OCI-LY7 (cell line): ENCODE data around the gene CORO2B. TPM values are rescaled to one million over a fixed set of nuclear protein-coding genes. Genes with fewer than 3 reads are reported as not detected.

Source experiments
- BruUV-seq: library from RNA; stranded (reverse); fragments of 400-500 nt; replicated peaks from 2 replicates; lab custom pipeline; 2021; lab: Mats Ljungman, UMichigan
- CTCF ChIA-PET: fragments of 300-600 bp; sonication (Branson Sonifier 250); formaldehyde crosslinking; loops from one replicate; lab custom pipeline; 2022; ENCODE audit warnings: antibody characterized with exemption; ENCODE audit not compliant: unreplicated experiment; lab: Charles Lee
- POLR2A ChIA-PET: fragments of 300-600 bp; sonication (Branson Sonifier 250); formaldehyde crosslinking; loops from one replicate; lab custom pipeline; 2022; ENCODE audit warnings: antibody characterized with exemption; lab: Charles Lee
- DNase-seq: peaks from one replicate; pipeline ENCODE4 v3.0.0-alpha.2; 2015; ENCODE audit warnings: low spot score
- H2AFZ ChIP-seq: fragments of 200-600 bp; sonication (generic), shearing (Covaris generic); 2 replicates; pipeline ENCODE4 v1.6.1; 2014; ENCODE audit warnings: mild to moderate bottlenecking, antibody characterized with exemption, low read length, moderate library complexity
- H3K27ac ChIP-seq: fragments of 200-600 bp; sonication (generic); 2 replicates; pipeline ENCODE4 v1.5.1; 2014; ENCODE audit warnings: mixed run types, low read depth, mild to moderate bottlenecking, moderate library complexity, low read length, inconsistent platforms; ENCODE audit not compliant: poor library complexity, severe bottlenecking
- H3K36me3 ChIP-seq: fragments of 200-600 bp; sonication (generic); 2 replicates; pipeline ENCODE4 v1.6.1; 2014; ENCODE audit warnings: mild to moderate bottlenecking, antibody characterized with exemption, low read length, moderate library complexity, mixed read lengths; ENCODE audit not compliant: insufficient read depth
- H3K4me1 ChIP-seq: fragments of 200-600 bp; sonication (generic); 2 replicates; pipeline ENCODE4 v1.5.1; 2014; ENCODE audit warnings: mild to moderate bottlenecking, low read length; ENCODE audit not compliant: insufficient read depth, poor library complexity, severe bottlenecking
- H3K4me2 ChIP-seq: fragments of 200-600 bp; sonication (generic); 2 replicates; pipeline ENCODE4 v1.6.1; 2014; ENCODE audit warnings: mild to moderate bottlenecking, low read length
- H3K4me3 ChIP-seq: fragments of 200-600 bp; sonication (generic); 2 replicates; pipeline ENCODE4 v1.5.1; 2014; ENCODE audit warnings: mild to moderate bottlenecking, low read depth, low read length; ENCODE audit not compliant: poor library complexity, severe bottlenecking
- H3K79me2 ChIP-seq: fragments of 200-600 bp; sonication (generic); 2 replicates; pipeline ENCODE4 v1.6.1; 2016; ENCODE audit warnings: low read depth, mild to moderate bottlenecking, low read length, moderate library complexity, mixed read lengths; ENCODE audit not compliant: insufficient read depth
- H3K9me2 ChIP-seq: fragments of 200-600 bp; sonication (generic); 2 replicates; pipeline ENCODE4 v1.6.1; 2016; ENCODE audit warnings: mild to moderate bottlenecking, low read length, mixed read lengths; ENCODE audit not compliant: insufficient read depth
- H3K9me3 ChIP-seq: fragments of 200-600 bp; sonication (generic); 2 replicates; pipeline ENCODE4 v1.6.1; 2014; ENCODE audit warnings: mild to moderate bottlenecking, mixed run types, low read length, mixed read lengths
- H4K20me1 ChIP-seq: fragments of 200-600 bp; sonication (generic); 2 replicates; pipeline ENCODE4 v1.6.1; 2014; ENCODE audit warnings: mild to moderate bottlenecking, antibody characterized with exemption, low read length, moderate library complexity, mixed read lengths; ENCODE audit not compliant: insufficient read depth
- EZH2phosphoT487 ChIP-seq: fragments of 200-600 bp; sonication (generic); IDR thresholded peaks from 2 replicates; pipeline ENCODE4 v1.6.1; 2018; ENCODE audit warnings: low read depth, borderline replicate concordance, mild to moderate bottlenecking, mixed run types, antibody characterized with exemption, low read length, moderate library complexity, mixed read lengths
- intact Hi-C: fragments of 100-400 bp; cut with micrococcal nuclease; formaldehyde crosslinking; loops from one replicate; pipeline ENCODE4 v1.10.0; 2022; ENCODE audit not compliant: unreplicated experiment
- total RNA-seq, 2 experiments: library from RNA; depleted of rRNA in 1 of 2; stranded (reverse); fragments of >200 nt in 1 of 2; shearing (Covaris generic) in 1 of 2; gene quantifications; 2 replicates each; pipeline ENCODE4 v1.2.3, GENCODE V29; 2014 to 2022
- TF ChIP-seq, protein P1 (sequence below): fragments of 200-600 bp; sonication (generic); conservative IDR thresholded peaks from 2 replicates; pipeline ENCODE4 v1.5.1; 2014; ENCODE audit warnings: mild to moderate bottlenecking, antibody characterized with exemption, low read length, moderate library complexity, mixed read lengths

Gene CORO2B
- total RNA-seq, 2 experiments from 2014 or later: 7.4 to 12.5 TPM

DNA sequence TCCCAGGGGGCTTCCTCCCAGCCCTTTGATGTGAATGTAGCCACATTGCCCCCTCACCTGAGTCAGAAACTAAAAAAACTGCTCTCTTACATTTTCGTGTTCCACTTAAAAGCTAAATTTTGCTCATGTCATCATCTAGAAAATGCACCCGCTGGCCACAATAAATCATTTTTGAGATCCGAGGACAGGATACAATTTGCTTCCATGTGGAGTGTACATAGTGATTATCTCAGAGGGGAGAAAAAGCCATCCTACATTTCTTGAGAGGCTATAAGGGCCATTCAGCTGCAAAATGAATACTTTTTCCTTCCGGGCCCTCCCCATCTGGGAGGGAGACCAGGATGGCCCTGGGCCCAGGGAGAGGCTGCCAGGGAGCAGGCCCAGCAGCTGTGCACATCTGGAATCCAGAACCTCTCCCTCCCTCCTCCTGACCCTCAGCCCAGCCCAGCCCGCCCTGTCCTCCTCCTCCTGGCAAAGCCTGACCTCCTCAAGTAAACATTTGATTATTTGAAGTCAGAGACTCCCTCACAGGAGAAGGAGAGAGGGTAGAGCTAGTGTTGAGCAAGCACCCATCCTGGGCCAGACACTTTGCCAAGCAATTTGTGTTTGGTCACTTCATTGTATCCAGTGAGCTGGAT lies 59.1 kb downstream of the CORO2B start:
- H3K79me2 ChIP-seq: peaks cover 23% of the 10 kb centered on the region; the same call in 1 of the 2 replicates
- no peaks in the 10 kb centered on the region for H4K20me1 ChIP-seq
- H3K4me3 ChIP-seq: no peak overlapping the region
- intact Hi-C loops: no loop called here
- no peaks in the 10 kb centered on the region for H3K36me3 ChIP-seq
- CTCF ChIA-PET: interaction anchor here (0.6 to 0.9 kb wide), 2 partner anchors 35 to 36 kb away, joined by 3 to 4 read pairs; no protein-coding TSS in a partner anchor
- peak overlapping the region; percentile 97 for H3K27ac ChIP-seq
- no peaks in the 10 kb centered on the region for H3K9me2 ChIP-seq
- POLR2A ChIA-PET: interaction anchor here (0.5 to 2.6 kb wide), 8 partner anchors 9 to 1307 kb away, joined by 3 to 13 read pairs (median 4); no protein-coding TSS in a partner anchor
- TF ChIP-seq, protein P1, sequence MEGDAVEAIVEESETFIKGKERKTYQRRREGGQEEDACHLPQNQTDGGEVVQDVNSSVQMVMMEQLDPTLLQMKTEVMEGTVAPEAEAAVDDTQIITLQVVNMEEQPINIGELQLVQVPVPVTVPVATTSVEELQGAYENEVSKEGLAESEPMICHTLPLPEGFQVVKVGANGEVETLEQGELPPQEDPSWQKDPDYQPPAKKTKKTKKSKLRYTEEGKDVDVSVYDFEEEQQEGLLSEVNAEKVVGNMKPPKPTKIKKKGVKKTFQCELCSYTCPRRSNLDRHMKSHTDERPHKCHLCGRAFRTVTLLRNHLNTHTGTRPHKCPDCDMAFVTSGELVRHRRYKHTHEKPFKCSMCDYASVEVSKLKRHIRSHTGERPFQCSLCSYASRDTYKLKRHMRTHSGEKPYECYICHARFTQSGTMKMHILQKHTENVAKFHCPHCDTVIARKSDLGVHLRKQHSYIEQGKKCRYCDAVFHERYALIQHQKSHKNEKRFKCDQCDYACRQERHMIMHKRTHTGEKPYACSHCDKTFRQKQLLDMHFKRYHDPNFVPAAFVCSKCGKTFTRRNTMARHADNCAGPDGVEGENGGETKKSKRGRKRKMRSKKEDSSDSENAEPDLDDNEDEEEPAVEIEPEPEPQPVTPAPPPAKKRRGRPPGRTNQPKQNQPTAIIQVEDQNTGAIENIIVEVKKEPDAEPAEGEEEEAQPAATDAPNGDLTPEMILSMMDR: no peak
- TF ChIP-seq EZH2phosphoT487: no peak
- H3K4me2 ChIP-seq: peak overlapping the region; percentile 84
- no TSS peak for BruUV-seq
- no peak overlapping the region for H2AFZ ChIP-seq
- H3K9me3 ChIP-seq: no peaks in the 10 kb centered on the region
- peaks cover 97% of the 10 kb centered on the region for H3K4me1 ChIP-seq
- DNase-seq: no peak

DNA sequence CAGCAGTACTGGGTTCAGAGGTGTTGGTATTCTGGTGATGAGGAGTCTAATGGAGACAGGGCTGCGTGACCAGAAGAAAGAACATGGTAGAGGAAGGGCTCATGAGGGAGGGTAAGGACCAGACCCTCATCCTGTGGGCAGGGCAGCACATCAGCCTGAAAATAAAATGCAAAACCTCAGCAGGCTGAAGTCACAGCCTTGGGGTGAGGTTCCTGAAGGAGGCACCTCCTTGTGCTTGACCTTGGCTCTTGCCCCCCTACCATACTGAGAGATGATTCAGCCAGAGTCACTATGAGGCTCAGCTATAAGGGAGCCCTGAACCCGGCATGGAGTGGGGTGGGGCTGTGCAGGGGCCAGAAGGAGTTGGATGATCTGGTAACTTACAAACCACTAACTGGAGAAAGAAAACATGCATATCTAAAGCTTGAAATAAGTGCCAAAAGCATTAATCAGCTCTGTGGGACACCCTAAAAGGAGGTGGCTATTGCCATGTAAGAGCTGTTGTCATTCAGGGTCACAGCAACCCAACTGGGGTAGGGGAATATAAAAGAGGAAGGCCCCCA lies 60.2 kb downstream of the CORO2B start:
- H3K9me3 ChIP-seq: no peaks in the 10 kb centered on the region
- POLR2A ChIA-PET: interaction anchor here (1.4 to 2.6 kb wide), 3 partner anchors 8 to 23 kb away, joined by 3 to 6 read pairs (median 5); no protein-coding TSS in a partner anchor
- H2AFZ ChIP-seq: no peak overlapping the region
- H3K4me3 ChIP-seq: no peak overlapping the region
- H3K4me2 ChIP-seq: peak overlapping the region; percentile 25
- peaks cover 18% of the 10 kb centered on the region; the same call in 1 of the 2 replicates for H3K79me2 ChIP-seq
- H3K36me3 ChIP-seq: no peaks in the 10 kb centered on the region
- H3K9me2 ChIP-seq: no peaks in the 10 kb centered on the region
- intact Hi-C loops: no loop called here
- TF ChIP-seq, protein P1: no peak
- TF ChIP-seq EZH2phosphoT487: no peak
- CTCF ChIA-PET: interaction anchor here (0.9 kb wide), 1 partner anchor 34 kb away, joined by 3 read pairs; no protein-coding TSS in a partner anchor
- BruUV-seq: no TSS peak
- H3K4me1 ChIP-seq: peaks cover 88% of the 10 kb centered on the region
- peak overlapping the region; percentile 97 for H3K27ac ChIP-seq
- no peak for DNase-seq
- no peaks in the 10 kb centered on the region for H4K20me1 ChIP-seq
